WTC11 (cell line): ENCODE data around the gene CHD6.

Experiments used
- ATF6 ChIP-seq: sonication (generic); formaldehyde crosslinking; IDR thresholded peaks from 2 replicates; pipeline ENCODE4 v1.8.1; 2023; ENCODE audit warnings: mild to moderate bottlenecking, missing genetic modification reagents
- CREB1 ChIP-seq: sonication (generic); formaldehyde crosslinking; IDR thresholded peaks from 2 replicates; pipeline ENCODE4 v1.8.0; 2023; ENCODE audit warnings: mild to moderate bottlenecking, missing genetic modification reagents
- CTCF ChIP-seq: fragments of 200-600 bp; IDR thresholded peaks from 2 replicates; pipeline ENCODE4 v1.8.0; 2022; ENCODE audit warnings: antibody characterized with exemption
- FOXJ3 ChIP-seq: sonication (generic); formaldehyde crosslinking; IDR thresholded peaks from 2 replicates; pipeline ENCODE4 v1.9.0; 2021; ENCODE audit warnings: missing genetic modification reagents, mild to moderate bottlenecking, borderline replicate concordance
- FOXK1 ChIP-seq: sonication (generic); formaldehyde crosslinking; IDR thresholded peaks from 2 replicates; pipeline ENCODE4 v1.8.0; 2022; ENCODE audit warnings: mild to moderate bottlenecking, moderate library complexity, missing genetic modification reagents
- FOXP4 ChIP-seq: sonication (generic); formaldehyde crosslinking; IDR thresholded peaks from 2 replicates; pipeline ENCODE4 v1.8.0; 2022; ENCODE audit warnings: mild to moderate bottlenecking, missing genetic modification reagents
- IRF2 ChIP-seq: sonication (generic); formaldehyde crosslinking; IDR thresholded peaks from 2 replicates; pipeline ENCODE4 v1.8.0; 2022; ENCODE audit warnings: low read depth, missing genetic modification reagents, borderline replicate concordance
- JUN ChIP-seq: sonication (generic); formaldehyde crosslinking; IDR thresholded peaks from 2 replicates; pipeline ENCODE4 v1.8.0; 2023; ENCODE audit warnings: mild to moderate bottlenecking, missing genetic modification reagents
- MAX ChIP-seq: sonication (generic); formaldehyde crosslinking; IDR thresholded peaks from 2 replicates; pipeline ENCODE4 v1.8.0; 2022; ENCODE audit warnings: mild to moderate bottlenecking, missing genetic modification reagents
- PREB ChIP-seq: sonication (generic); formaldehyde crosslinking; IDR thresholded peaks from 2 replicates; pipeline ENCODE4 v1.8.1; 2022; ENCODE audit warnings: mild to moderate bottlenecking, missing genetic modification reagents, moderate library complexity, borderline replicate concordance
- SP1 ChIP-seq: sonication (generic); formaldehyde crosslinking; conservative IDR thresholded peaks from 2 replicates; pipeline ENCODE4 v1.8.1; 2022; ENCODE audit warnings: missing genetic modification reagents
- TEAD1 ChIP-seq: sonication (generic); formaldehyde crosslinking; IDR thresholded peaks from 2 replicates; pipeline ENCODE4 v1.8.0; 2022; ENCODE audit warnings: mild to moderate bottlenecking, missing genetic modification reagents
- ZMAT4 ChIP-seq: fragments of 250-450 bp; sonication (Bioruptor Pico); IDR thresholded peaks from 2 replicates; pipeline ENCODE4 v1.9.0; 2021; ENCODE audit warnings: mild to moderate bottlenecking

- no peak for TF ChIP-seq CREB1 (CRISPR knock-in tag)
- no peak for TF ChIP-seq PREB
- no peak for TF ChIP-seq CTCF
- TF ChIP-seq ATF6 (CRISPR knock-in tag), result no peak
- no peak for TF ChIP-seq JUN (CRISPR knock-in tag)
- no peak for TF ChIP-seq FOXK1 (CRISPR knock-in tag)
- TF ChIP-seq MAX (CRISPR knock-in tag), result no peak
- TF ChIP-seq SP1, result no peak
- TF ChIP-seq FOXJ3, result no peak
- TF ChIP-seq FOXP4 (CRISPR knock-in tag), result no peak
- no peak for TF ChIP-seq ZMAT4 (CRISPR knock-in tag)
- no peak for TF ChIP-seq IRF2 (CRISPR knock-in tag)
- TF ChIP-seq TEAD1, result no peak
Measured at GRCh38 chr20:41509316-41510200, 108.6 kb downstream of the CHD6 start.
